Smooth muscle cell of the brain vasculature (primary cell): Measurements from ENCODE around the gene TNIK.

Experiments
- DNase-seq: peaks from one replicate; pipeline ENCODE4 v3.0.0-alpha.2; 2012; ENCODE audit warnings: low read depth, low spot score

Gene TNIK

DNA sequence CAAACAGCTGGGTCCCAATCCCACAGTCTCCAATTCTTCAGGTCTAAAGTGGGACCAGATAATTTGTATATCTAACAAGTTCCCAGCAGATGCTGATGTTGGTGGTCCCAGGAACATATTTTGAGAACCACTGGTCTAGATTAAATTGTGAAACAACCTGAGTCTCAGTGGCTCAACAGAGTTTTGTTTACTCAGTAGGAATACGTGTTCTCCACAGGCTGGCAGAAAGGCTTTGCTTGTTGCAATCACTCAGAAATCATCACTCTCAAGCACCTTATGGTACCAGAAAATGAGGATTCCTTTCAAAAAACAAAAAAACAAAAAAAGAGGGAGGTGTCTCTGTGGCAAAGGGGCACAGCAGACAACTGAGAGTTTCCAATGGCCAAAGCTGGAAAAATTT, 118.0 kb downstream of the TNIK start:
- DNase-seq: no peak

DNA sequence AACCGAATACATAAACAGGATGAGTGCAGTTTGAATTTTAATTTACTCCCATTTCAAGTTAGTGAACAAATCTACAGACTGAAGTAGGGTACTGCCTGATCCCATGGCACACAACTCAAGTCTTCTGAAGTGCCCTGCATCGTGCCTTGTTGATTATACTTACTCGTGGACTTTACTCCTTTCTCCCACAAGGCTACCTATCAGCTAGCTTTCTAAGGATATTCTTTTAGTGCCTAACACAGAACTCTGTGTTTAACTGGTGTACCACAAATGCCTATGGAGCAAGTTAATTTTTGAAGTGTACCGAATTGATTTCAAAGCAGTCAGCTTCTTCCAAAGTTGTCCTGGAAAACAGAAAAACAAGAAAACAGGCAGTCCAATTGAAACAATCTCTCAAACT, 119.8 kb downstream of the TNIK start:
- no peak for DNase-seq

DNA sequence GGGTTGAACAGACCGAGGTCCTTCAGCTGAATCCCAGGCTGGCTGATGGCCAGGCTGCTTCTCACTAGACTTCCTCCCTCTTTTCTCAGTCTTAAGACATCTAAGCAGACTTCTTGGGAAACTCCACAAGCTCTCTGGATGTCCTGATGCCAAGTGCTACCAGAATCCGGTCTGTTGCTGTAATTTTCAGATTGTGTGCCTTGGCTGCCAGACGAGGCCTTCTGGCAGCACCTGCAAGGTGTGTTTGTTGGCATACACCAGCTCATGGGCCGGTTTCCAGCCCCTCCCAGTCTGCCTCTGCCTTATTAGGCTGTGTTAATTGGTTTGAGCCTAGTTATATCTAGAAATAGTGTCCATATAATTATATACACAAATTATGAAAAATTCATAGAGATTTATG, 120.6 kb downstream of the TNIK start:
- DNase-seq: no peak

DNA sequence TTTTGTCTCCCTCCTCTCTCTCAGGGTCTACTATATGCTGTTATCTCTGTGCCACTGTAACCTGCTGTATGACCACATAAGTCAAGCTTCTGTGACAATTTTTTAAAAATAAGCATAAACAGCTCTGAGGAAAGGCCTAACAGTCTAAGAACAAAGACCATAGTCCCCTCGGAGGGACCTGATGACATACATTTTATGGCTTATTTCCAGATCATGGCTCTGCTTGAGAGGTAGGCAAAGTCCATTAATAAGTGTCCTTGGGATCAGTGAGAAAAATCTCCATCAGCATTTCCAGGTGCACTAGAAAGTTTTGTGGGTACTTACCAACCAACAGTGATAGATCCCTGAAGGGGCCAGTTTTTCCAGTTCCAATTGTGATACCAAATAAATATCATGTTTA, 123.8 kb downstream of the TNIK start:
- DNase-seq: no peak

DNA sequence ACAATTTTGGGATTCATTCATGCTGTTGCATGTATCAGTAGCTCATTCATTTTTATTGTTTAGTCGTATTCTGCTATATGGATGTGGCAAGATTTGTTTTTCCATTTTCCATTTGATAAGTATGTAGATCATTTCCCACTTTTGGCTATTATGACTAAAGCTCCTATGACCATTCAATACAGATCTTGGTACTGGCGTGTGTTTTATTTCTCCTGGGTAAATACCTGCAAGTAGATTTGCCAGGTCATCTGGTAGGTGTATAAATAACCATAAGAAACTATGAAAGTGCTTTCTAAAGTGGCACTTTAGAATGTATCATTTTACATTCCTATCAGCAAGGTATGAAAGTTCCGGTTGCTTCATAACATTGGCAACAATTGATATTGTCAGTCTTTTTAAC, 124.6 kb downstream of the TNIK start:
- no peak for DNase-seq

DNA sequence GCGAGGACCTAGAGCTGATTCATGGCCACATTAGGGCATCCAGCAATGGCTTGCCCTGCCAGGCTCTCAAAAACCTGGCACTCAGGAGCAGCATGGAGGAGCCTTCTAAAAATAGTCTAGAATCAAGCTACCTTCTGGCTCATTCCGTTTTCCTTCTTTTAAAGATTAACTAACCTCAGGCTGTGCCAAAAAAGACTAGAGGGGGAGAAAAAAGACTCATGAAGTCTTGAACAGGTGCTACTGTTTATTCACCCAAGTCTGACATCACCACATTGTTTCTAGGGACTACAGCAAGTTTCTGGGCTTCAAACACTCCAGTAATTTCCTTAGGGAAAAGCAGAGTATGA, 125.8 kb downstream of the TNIK start:
- no peak for DNase-seq

DNA sequence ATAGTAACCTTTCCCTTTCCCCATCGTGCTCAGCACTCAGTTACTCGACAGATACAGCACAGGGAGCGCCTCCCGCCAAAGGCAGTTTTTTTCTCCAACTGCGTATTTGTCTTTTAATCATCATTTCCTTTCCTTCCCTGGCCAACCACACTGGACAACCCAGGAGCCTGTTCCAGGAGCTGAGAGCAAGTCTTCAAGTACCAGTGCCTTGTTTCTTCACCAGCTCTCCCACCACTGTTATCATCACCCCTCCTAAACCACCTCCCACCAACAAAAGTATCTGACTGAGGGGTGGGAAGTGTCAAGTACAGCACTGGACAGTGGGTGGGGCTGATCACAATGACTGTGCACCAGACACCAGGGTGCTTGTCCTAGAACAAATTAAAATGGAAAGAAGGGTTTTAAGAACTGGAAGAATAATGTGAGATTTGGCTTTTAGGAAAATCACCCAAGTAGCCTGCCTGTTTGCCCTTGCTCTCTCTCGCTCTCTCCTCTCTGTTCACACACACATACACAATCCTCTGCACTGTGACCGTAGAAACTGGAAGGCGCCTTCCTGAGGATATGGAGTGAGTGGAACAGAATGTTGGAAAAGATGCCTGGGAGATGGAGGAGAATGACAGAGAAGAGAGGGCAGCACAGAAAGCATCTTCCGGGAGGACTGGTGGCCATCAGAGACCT, 126.3 kb downstream of the TNIK start:
- DNase-seq: no peak

DNA sequence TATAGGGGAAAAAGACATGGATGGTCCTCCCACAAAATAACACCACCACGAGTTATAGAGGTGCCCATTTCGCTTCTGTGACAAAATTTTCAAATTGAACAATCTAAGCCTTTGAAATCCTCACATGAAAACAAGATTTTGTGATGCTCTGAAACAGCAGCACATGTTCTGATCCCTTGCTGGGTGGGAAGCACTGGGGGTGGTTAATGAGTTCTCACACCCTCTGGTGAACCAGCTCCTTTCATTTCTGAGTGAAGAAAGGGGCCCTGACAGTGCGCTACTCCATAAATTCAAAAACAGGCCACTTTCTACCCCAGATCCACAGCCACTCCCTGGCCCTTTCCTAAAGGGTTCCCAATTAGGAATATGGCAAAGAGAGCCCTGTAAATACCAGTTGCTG, 129.3 kb downstream of the TNIK start:
- no peak for DNase-seq

DNA sequence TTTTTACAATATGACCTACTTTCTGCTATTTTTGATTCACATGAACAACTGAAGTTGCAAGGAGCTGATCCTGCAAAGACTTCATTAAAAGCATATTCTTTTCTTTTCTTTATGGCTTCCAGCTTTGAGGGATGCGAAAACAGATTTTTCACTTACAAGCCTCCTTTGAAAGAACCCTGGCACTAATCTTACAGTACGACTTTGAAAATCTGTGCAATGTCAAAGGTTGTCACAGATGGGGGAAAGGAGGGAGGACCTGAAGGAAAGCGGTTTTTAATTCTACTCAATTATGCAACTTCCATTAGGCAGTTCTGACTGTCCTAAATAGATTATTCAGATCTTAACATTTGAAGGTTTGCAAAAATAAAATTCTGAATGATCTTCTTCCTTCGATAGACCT, 130.5 kb downstream of the TNIK start:
- DNase-seq: no peak

DNA sequence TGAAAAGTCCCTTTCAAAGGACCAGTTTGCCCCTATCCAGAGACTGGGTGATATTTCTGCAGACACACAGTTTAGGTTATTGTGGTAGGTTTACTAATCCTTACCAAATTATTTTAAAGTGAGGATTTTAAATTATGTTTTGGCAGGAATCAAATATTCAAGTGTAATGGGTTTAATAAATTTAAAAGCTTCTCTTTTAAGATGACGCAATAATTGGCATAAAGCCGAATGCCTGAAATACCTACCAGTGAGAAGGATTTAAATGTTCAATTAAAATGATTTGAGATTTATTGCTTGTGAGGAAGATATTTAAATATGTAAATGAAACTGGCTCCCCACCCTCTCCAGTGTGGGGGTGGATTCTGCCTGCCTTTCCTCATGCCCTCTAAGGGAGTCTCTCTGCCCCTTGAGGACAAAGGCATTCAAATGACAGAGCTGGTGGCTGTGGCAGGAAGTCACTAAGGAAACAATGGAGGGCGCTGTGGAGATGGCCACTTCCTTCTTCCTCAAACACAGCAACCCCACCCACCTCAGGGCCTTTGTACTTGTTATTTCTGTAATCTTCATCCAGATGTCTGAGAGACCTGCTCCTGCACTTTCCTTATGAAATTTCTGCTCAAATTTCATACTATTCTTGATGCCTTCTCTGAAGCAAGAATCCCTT, 131.7 kb downstream of the TNIK start:
- DNase-seq: no peak

DNA sequence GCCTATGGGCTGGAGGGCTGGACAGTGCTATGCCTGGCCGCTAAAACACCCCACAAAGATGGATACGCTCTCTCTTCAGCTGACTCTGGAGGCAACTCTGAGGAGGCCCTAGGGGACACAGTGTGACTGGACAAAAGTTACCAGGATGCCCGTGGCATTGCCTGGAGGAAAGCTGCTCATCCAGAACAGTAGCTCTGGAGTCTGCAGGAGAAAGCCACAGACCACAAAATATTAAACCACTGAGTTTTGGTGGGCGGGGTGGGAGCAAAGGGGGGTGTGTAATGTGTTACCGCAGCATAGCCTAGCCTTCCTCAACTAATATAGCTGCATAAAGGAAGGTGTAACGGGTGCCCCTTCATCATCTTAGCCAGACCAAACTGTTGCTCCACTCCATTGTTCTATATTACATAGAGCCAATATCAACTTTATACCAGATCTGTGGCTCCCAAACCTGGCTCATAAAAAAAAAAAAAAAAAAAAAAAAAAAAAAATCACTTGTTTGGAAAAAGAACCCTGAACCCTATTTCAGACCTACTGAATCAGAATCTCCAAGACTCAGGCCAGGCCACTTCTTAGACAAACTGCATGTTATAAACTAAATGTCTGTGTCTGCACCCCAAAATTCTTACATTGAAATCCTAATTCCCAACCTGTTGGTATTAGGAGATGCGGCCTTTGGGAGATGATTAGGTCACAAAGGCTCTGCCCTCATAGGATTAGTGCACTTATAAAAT, 132.6 kb downstream of the TNIK start:
- DNase-seq: no peak

DNA sequence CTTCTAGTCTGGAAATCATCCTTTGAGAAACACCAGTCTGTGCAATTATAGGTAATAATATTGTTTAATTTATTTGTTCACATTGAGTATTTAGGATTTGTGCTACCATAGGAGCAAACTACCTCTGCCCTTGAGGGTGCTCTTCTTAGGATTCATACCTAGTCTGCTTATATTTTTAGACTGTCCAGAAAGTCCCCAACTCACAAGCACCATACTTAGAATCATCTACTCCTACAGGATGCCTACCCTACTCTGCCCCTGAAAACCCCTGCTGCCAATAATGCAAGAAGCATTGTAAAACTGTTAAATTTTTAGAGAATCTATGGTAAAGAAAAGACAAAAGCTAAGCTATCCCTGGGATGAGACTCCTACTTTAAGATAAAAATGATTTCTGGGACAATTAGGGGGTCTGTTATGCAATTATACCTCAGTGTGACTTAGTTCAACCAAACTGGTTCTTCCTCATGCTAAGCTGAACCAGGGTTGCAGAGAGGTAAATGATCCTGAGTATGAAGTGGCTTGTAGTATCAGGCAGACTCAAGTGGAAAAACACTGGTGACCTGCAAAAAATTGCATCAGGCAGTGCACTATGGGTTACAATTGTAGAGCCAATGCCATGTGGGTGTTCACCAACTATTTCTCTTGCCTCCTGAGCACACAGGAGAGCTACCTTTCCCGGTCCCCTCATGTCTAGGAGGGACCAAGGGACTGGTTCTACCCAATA, 133.3 kb downstream of the TNIK start:
- DNase-seq: no peak

DNA sequence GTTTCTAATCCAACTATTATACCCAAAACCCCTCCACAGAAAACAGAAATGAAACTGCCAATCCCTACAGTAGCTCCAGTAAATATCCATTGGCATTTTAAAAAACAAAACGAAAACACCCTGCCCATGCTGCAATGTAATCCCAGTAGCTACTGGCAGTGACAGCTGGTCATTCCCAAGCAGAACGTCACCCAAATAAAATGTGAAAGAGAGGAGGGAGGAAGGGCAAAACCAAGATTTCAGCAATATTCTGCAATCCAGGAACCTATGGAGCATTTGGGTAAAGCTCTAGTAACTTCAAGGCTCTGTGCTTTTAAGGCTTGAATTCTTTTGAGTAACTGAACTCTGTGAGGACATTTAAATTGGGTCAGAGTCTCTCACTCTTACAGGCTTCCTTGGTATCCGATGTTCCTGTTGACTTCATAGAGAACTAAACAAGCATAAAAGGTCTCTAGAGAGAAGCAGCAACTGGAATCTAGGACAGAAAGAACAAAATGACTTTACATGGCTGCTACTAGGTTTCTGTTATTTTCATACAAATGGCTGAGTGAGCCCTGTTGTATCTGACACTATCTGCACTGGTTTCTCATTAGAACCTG, 136.2 kb downstream of the TNIK start:
- DNase-seq: no peak

DNA sequence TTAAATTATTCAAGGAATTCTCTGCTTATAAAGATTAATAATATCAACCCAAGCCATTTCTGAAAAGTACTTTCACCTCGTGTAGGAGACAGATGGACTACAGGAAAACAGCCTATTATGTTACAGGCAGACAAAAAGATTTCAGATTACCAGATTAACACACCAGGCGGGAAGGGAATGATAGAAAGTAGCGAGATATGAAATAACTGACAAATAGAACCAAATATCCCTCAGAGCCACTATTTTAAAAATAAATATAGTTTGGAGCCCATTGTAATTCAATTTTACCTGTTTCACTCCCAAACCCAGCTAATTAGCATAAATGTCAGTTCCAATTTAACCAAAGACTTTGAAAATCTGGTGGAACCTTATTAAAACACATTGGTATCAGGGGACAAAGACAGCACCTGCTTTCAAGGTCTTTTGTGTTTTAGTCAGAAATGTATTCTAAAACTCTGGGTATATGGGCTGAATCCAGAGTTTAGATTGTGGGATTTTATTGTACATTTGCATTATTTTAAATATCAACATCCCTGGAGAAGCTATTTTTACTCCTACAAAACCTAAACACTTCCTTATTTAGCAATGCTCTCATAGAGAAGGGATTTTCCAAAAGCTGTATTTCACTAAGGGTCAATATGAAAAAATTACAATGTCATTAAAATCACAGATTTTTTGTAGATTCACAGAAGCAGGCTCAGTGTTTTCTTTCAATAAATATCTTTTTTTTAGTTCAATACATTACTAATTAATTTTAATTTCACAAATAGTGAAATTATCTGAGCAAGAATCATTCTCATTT, 138.4 kb downstream of the TNIK start:
- DNase-seq: no peak

DNA sequence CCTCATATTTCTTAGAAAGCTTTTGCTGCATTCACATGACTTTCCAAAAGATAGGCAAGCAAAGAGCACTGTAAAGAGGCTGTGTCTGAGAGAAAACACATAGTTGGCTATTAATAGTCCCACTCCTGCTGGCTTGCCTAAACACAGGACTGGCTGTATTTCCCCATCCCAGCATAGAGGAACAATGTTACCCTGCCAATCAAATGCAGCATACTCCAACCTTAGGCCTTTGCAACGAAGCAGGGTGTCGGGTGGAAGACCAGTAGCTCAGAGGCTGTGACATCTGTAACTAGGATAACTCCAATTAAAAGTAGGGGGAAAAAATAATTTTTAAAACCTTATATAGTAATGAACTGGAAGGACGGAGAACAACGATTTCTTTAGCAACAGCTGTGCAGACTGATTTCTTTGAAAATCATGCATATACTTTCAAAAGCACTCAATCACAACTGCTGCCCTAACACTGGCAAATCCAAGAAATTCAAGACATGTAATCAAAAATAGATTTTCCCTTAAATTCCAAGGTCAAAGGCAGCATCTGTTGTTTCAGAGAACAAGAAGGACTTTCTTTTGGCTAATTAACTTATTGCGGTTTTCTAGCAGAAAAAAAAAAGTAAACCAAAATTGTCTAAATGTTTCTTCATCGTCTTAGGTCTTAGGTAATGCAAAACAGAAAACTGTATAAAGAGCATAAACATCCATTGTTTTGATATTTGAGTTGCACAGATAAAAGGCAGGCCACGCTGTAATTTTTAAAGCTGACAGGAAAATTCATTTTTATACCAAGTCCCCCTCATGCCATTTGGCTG, 139.3 kb downstream of the TNIK start:
- DNase-seq: no peak

DNA sequence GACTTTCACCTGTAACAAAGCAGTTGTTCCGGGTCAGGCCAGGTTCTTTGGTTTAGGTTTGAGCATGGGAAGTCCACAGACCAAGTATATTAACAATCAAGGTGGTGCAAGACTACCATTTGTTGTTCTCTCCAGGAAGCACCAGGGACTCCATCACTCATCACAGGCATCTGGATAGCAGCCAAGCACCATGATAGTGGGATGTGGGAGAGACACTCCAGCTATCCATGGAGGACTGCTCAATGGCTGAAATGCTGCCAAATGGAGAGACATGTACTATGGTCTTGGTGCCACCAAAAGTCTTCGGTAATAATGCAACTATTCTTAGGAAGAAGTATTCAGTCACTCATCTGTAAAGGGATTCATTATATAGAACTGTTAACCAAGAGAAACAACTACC, 143.0 kb downstream of the TNIK start:
- no peak for DNase-seq

DNA sequence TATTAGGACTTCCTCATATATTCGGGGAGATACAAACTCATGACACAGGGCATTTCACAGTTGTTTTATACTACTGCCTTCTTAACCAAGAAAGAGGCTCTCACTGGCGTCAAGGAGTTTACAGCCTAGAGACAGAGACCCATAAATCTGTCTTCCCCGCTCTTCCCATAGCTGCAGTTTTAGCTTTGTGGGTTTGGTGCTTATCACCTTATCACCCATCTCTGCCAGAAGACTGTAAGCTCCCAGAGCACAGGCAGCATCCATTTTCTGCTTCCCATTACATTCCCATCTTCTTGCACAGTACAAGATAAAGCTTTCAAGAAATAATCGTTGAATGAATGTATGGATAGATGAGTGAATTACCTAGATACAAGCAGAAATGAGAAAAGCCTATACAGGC, 144.3 kb downstream of the TNIK start:
- no peak for DNase-seq

DNA sequence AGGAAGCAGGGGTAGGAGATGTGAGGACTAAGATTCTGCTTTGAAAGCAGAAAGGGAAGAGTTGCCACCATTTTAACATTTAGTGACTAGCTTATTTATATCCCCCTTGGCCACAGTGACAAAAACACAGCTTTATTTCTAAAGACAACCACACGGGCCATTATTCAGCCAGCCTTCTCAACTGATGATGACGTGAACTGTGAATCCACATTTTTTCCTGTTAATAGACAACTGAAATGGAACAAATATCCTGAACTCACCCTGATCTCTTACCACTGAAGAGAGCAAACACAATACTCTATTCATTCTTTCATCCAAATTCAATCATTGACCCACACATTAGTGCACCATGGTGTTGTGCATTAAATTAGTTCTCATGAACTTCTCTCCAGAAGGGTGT, 145.1 kb downstream of the TNIK start:
- no peak for DNase-seq

DNA sequence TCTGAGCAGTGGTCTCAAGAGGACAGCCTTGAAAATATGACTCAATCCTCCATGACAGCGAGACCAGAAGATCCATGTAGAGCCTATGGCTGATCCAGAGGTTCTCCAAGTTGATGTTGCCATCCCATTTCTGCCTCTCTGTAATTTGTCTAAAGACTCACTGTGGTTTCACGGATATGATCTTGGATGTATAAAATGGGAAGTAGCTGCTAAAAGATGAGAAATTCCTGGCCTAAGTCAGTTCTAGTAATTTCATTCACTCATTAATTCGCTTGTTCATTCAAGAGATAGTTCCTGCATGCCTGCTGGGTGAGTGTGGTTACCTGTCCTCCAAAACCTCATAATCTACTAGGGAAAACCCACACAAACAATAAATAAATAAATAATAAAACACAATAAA, 145.9 kb downstream of the TNIK start:
- no peak for DNase-seq

DNA sequence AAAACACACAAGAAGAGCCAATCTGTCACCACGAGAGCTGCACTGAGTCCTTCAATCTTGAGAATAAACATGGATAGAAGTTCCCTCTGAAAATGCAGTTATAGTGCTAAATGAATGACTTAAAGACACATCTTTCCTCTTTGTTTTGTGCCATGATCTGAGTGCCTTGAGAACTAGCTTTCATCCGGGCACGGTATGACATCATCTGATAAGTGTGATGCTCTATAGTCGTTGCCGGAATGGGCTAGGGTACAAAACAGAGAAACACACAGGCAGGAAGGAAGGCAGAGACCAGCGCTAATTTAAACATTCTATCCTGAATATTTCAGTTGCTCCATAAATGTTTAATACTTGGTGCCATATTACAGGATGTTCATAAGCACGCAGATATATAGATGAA, 146.5 kb downstream of the TNIK start:
- no peak for DNase-seq
